22Rv1 (cell line): ENCODE data around the gene THTPA.

Experiments
- H3K27ac ChIP-seq: fragments of 450-650 bp; 2 replicates; pipeline ENCODE4 v1.5.1; 2017
- CTCF ChIP-seq: fragments of 450-650 bp; IDR thresholded peaks from 2 replicates; pipeline ENCODE4 v1.5.1; 2017; ENCODE audit warnings: mild to moderate bottlenecking
- ZFX ChIP-seq: fragments of 450-650 bp; IDR thresholded peaks from 2 replicates; pipeline ENCODE4 v1.6.1; 2017; ENCODE audit warnings: antibody characterized with exemption, borderline replicate concordance

The THTPA gene

GRCh38 chr14:23518709-23519108 lies 37.4 kb upstream of the THTPA start:
- no peak for TF ChIP-seq CTCF
- no peak for TF ChIP-seq ZFX
- H3K27ac ChIP-seq = no peak overlapping the region

GRCh38 chr14:23520899-23521533 lies 35.1 kb upstream of the THTPA start:
- no peak for TF ChIP-seq CTCF
- TF ChIP-seq ZFX = no peak
- H3K27ac ChIP-seq = no peak overlapping the region

- no peak overlapping the region for H3K27ac ChIP-seq
- TF ChIP-seq ZFX (no peak), CTCF (no peak)
These were observed 34.1 kb upstream of the THTPA start for GRCh38 chr14:23521785-23522640.

GRCh38 chr14:23522643-23523198 lies 33.4 kb upstream of the THTPA start:
- H3K27ac ChIP-seq = no peak overlapping the region
- TF ChIP-seq CTCF = no peak

- no peak overlapping the region for H3K27ac ChIP-seq
- TF ChIP-seq CTCF = no peak
- no peak for TF ChIP-seq ZFX
These were observed 32.6 kb upstream of the THTPA start for GRCh38 chr14:23523229-23524016.

GRCh38 chr14:23524954-23525353 lies 31.1 kb upstream of the THTPA start:
- H3K27ac ChIP-seq = no peak overlapping the region
- no peak for TF ChIP-seq ZFX
- no peak for TF ChIP-seq CTCF
